HG03558 (cell line): ENCODE data around the gene IGIP.

Experiments used
- ATAC-seq: cut with Tn5 transposase; IDR thresholded peaks from one replicate; pipeline ENCODE4 v1.9.1; 2021; ENCODE audit warnings: moderate number of reproducible peaks; ENCODE audit not compliant: unreplicated experiment; ENCODE audit errors: extremely low read depth

IGIP gene

DNA sequence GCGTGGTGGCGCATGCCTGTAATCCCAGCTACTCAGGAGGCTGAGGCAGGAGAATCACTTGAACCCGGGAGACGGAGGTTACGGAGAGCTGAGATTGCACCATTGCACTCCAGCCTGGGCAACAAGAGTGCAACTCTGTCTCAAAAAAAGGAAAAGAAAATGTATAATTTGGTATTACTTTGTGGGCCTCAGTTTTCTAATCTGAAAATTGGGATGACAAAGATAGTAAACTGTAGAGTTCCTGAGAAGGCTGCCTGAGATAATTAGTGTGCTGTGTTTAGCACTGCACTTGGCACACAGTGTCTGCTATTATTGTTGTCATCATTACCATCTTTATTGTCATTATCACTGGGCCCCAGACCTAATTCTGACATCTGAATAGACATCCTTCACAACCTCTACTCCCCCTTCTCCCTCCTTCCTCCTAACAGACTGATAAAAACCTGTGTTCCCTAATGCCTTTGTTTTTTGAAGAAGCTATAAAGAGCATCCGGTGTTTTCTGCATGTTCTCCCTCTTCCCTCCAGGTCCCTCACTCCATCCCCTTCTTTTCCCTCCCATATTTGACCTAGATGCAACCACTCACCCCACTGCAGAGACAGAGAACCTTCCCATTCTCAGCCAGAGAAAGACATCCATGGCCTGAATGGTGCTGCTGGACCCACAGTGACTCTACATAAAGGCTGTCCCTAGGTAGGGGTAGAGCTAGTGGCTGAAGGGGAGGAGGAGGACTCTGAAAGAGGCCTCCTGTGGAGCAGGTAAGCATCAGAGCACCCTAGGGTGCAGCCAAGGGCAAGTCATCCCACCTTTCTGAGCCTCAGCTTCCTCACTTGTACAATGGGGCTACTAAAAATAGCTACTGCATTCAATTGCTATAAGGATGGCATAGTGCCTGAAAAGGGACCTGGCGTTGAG lies 33.5 kb downstream of the IGIP start:
- no peak for ATAC-seq

DNA sequence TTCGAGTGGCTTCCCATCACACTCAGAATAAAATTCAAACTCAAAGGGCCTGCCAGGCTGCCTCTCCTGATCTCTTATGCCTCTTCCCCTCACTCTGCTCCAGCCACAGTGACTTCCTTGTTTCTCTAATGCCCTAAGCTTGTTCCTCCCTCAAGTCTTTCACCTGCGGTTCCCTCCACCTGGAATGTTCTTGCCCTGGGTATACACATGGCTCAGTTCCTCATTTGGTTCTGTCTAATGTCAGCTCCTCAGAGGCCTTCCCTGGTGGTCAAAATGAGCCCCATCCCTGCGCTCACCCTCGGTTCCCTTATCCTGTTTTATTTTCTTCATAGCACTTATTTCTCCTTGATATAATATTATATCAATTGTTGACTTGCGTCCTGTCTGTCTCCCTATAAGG lies 36.5 kb downstream of the IGIP start:
- no peak for ATAC-seq

DNA sequence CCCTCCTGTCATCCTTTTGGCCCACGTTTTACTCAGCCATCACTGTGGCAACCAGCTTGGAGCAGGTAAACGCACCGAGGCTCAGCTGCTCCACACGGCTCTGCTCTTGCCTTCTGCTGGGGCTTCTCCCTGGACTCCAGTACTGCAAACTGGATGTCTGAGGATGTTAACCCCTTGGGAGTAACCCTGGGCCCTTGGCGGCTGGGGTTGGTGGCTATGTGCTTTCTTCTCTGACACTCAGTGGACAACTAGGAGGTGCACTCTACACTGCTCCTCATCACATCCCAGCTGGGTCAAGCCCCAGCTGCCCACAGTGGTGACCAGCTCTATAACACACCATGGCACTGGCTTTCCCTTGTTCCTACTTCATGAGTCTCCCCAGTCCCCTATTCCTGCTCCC lies 37.0 kb downstream of the IGIP start:
- ATAC-seq, result no peak

DNA sequence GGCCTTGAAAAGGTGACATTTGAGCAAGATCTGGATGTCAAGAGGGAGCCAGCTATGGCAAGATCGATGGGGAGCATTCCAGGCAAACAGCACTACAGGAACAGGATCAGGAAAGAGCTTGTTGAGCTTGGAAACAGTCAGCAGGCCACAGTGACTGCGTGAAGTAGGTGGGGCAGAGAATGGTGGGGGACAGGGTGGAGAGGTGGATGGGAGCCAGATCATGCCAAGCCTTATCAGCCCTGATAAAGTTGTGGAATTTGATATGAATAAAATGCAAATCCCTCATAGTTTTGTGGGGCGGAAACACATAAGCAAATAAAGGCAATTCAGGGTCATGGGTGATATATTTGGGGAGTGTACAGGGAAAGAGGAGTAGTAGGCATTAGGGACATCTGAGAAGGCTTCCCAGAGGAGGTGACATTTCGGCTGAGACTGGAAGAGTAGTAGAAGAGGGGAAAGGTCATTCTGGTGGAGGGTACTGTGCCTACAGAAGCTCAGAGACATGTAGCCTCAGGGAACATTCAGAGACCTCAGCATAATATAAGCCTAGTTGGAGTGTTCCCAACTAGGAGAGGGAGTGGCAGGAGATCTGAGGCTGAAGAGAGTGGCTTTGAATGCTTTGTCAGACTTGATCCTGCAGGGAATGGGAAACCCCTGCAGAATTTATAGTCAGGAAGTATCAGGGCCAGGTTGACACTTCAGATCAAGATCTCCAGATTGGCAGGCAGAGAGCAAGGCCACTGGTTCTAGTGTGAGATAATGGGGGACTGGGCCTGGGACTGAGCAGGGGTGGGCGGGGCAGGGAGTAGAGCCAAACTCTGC lies 39.6 kb downstream of the IGIP start:
- no peak for ATAC-seq

DNA sequence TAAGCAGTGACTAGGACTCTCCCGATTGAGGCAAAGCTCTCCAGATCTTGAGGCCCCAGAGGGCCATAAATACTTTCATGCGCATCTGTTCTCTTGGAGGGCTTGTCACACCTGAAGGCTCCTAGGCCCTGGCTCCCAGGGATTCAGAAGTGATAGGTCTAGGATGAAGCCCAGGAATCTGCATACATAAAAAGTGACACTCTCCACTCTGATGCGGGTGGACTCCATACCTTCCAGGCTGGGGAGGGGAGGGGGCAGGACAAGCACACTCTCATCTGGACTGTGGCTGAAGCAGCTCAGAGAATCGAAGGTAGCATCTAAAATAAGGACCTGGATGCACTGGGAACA lies 40.2 kb downstream of the IGIP start:
- ATAC-seq, result no peak

DNA sequence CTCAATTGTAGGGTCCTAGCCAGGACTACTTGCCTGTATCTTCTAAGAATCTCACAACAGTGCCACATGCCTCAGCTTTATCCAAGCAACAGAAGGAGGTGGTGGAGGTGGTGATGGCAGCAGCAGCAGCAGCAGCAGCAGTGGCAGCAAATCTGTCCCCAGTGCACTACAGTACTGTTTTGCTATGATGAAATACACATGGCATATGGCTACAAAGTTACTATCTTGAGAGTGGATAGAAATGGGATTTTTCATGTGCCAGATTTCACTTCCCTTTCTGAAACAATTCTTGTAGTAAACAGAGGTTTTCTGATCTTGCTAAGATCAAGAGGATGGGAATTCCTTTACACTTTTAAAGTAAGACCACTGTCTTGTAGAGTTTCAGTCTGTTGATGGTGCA lies 41.2 kb downstream of the IGIP start:
- ATAC-seq, result no peak

DNA sequence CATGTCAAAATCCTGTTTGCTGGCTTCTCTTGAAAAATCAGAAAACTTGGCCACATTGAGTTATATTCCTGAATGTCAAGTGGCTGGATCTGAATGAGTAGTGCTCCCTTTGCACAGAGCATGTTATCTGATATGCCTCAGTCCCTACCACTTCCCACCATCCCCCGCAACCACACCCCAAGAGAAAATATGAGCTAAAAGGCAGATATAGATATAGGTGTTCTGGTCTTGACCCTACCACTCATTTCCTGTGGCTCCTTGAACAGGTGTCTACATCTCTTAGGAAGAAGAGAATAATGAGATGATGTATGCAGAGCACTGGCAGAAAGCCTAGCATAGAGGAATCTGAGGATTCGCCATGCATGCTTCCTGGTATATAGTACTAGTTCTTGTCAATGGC lies 42.6 kb downstream of the IGIP start:
- ATAC-seq, result no peak

DNA sequence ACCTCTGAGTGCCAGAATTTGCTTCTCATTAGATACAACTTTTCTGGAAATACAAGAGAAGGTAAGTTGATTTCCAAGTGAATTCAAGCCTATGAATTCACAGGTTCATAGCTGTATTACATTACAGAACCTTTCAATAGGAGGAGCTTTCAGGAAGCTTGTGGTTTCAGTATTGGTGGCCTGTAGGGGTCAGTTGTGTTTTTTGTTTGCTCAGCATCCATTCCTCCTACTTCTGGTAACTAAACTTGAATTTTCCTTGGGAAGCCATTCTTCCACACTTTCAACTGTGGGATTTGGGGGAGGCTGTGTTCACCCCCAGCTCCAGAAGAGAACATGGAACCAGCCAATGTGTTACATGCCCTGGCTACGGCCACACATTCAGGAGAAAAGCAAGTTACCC lies 43.7 kb downstream of the IGIP start:
- no peak for ATAC-seq

DNA sequence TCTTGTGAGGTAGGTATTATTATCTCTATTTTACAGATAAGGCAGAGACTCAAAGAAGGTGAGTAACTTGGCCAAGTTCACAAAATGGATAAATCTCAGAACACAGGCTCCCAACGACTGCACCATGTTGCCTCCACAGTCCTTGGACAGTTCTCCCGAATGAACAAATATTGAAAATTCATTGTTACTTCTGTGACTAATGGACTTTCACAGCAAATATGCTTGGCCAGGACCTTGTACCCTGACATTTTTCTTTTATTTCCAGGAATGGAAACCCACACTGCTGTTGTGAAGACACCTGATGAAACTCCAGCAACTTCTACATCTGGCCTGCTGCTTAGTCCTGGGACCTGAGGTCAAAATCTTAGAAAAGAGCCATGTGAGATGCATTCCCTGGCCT lies 46.7 kb downstream of the IGIP start:
- ATAC-seq, result no peak

DNA sequence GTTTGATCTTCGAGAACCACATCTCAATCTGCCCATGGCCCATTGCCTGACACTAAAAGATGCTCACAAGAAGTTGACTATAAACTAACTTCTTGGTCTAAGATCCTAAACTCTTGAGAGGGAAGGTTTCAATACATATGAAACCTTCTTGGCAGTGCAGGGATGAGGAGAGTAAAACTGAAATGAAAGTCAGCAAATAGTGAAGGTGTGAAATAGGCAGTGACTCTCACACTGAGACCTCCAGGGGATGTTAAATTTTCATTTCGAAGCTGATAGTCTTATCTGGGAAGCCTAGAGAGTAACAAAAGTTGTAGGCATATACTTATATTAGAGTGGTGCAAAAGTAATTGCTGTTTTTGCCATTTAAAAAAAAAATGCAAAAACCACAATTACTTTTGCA lies 48.3 kb downstream of the IGIP start:
- ATAC-seq, result no peak

DNA sequence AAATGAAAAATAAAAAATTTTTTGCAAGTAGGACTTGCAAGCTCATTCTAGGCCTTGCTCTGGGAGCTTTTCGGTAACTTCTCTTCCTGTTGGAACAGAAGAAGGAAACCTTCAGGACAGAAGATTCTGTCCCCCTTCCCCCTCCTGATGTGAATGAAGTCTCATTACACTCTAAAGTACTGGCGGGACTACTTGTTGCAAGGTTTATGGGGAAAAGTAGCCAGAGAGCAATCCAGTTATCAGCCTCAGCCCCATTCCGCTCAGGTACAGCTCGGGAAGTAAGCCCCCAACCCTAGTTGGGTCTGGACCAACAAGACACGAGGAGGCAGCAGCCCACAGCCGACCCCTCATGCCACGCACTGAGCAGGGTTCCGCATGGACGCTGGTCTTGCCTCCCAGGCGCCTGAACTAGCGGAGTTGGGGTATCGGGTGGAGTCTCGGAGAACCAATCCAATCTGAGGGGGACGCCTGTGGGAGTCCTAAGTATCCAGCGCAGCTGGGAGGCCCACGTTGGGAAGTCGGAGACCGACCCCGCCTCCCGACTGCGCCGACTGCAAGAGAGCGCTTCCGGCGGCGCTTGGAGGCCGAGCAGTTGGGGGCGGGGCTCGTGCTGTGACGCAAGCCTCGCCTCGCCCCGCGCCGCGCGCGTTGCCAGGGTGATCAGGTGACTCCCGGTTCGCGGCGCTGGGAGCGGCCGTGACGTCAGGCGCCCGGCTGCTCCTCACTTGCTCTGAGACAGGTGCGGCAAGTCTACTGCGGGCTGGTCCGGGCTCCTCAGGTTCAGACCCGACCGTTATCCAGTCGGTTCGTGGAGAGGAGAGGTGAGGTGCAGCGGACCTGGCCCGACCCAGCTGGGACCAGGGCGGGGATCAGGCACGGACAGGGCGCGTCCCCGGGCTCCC lies 49.0 kb downstream of the IGIP start, which contains the start of gene CYSTM1:
Gene CYSTM1 (plus strand): TSS at position 724 of the 902 bp plus-strand sequence. CDS start 19,278 bp downstream, outside the sequence.
- peak; percentile 89 for ATAC-seq

DNA sequence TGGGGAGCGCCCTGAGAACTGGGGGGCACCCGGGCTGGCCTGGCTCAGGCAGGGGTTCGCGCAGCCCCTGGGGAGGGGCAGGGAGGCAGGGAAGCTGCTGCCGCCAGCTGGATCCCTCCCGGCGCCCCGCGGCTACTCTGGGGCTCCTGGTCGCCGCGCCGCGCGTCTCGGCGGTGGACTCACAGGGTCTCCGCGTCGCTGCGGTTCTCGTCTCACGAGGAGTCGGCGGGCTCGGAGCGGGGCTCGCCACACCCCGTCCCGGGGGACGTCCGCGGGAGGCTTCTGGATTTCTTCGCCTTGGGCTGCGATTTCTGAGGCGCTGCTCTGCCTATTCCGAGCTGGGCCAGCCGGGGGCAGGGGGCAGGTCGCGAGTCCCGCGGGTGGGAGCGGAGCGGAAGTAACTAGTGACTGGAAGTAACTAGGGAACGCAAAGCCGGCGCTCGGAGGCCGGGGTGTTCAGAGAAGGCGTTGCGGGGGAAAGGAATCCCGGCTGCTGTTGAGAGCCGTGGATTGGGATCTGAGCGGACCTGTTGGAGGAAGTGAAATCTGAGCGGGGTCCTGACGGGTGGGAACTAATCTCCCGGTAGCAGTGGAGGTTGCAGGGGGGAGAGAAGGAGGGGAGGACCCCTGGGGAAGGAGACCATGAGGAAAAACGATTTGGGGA lies 49.8 kb downstream of the IGIP start:
- peak; percentile 8 for ATAC-seq

DNA sequence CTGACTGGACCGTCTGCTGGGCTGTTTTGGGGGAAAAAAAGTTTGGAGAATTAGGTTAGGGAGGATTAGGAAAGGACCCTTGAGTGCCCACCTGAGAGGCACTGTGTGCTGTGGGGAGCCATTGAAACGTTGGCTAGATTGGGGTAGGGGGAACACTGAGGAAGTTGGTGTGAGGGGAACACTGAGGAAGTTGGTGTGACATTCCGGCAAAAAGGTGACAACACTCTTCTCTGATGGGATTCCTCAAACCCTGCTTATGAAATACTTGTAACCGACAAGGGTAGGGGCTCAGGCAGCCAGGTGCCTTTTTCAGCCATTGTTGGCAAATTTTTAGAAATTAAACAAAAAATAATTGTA lies 50.3 kb downstream of the IGIP start:
- no peak for ATAC-seq

DNA sequence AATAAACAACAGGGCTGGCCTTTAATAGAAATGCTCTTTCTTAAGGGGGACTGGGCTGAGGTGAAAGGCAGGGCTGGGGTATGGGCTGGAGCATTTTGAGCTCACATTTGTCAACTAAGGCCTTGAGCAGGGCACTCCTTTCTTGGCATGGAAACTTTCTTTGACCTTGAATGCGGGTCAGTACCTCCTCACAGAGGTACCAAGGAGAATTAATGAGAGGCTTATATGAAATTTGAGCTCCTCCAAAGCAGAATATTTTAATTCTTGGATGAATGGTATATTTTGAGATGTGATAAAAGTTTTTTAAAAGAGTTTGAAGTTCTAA lies 52.3 kb downstream of the IGIP start:
- ATAC-seq, result no peak

DNA sequence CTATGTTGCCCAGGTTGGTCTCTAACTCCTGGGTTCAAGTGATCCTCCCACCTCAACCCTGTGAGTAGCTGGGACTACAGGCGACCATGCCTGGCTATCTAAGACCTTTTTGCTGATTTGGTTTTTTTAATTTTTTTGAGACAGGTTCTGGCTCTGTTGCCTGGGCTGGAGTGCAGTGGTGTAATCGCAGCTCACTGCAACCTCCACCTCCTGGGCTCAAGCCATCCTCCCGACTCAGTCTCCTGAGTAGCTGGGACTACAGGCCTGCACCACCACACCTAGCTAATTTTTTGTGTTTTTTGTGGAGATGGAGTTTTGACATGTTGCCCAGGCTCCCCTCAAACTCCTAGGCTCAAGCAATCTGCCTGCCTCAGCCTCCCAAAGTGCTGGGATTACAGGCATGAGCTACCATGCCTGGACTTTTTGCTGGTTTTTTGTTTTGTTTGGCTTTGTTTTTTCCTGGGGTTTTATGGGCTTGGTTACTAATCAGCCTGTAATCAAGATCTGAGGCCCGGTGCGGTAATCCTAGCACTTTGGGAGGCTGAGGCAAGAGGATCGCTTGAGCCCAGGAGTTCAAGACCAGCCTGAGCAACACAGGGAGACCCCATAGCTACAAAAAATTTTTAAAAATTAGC lies 52.9 kb downstream of the IGIP start:
- ATAC-seq, result no peak
